ENCODE data around the gene FBLN2. TPM values are rescaled to one million over a fixed set of nuclear protein-coding genes. Genes with fewer than 3 reads are reported as not detected.

FBLN2 gene
- total RNA-seq, 1 experiment from 2014 or later: 1.8 TPM

- peak; percentile 36 for DNase-seq (ENCODE audit: low read depth, low spot score)
- in situ Hi-C loops (cut with HindIII; ENCODE audit: low pct_unique_long_range_greater_than_20kb, low sequenced_read_pairs): no loop called here
Measured at GRCh38 chr3:13525827-13526625, 22.9 kb upstream of the FBLN2 start.

GRCh38 chr3:13526626-13526949 is 22.3 kb upstream of the FBLN2 start:
- in situ Hi-C loops (cut with HindIII; ENCODE audit: low pct_unique_long_range_greater_than_20kb, low sequenced_read_pairs): no loop called here
- no peak for DNase-seq (ENCODE audit: low read depth, low spot score)

- peak; percentile 78 for DNase-seq (ENCODE audit: low read depth, low spot score)
- in situ Hi-C loops (cut with HindIII; ENCODE audit: low pct_unique_long_range_greater_than_20kb, low sequenced_read_pairs): no loop called here
Measured at GRCh38 chr3:13528217-13528867, 20.6 kb upstream of the FBLN2 start.

GRCh38 chr3:13529196-13530112 is 19.5 kb upstream of the FBLN2 start:
- no peak for DNase-seq (ENCODE audit: low read depth, low spot score)
- in situ Hi-C loops (cut with HindIII; ENCODE audit: low pct_unique_long_range_greater_than_20kb, low sequenced_read_pairs): no loop called here

- in situ Hi-C loops (cut with HindIII; ENCODE audit: low pct_unique_long_range_greater_than_20kb, low sequenced_read_pairs): no loop called here
- no peak for DNase-seq (ENCODE audit: low read depth, low spot score)
Measured at GRCh38 chr3:13530241-13531009, 18.5 kb upstream of the FBLN2 start.

GRCh38 chr3:13532085-13532484 is 16.8 kb upstream of the FBLN2 start:
- in situ Hi-C loops (cut with HindIII; ENCODE audit: low pct_unique_long_range_greater_than_20kb, low sequenced_read_pairs): no loop called here
- no peak for DNase-seq (ENCODE audit: low read depth, low spot score)

GRCh38 chr3:13532631-13533030 is 16.3 kb upstream of the FBLN2 start:
- no peak for DNase-seq (ENCODE audit: low read depth, low spot score)
- in situ Hi-C loops (cut with HindIII; ENCODE audit: low pct_unique_long_range_greater_than_20kb, low sequenced_read_pairs): no loop called here

GRCh38 chr3:13533885-13534301 is 15.0 kb upstream of the FBLN2 start:
- in situ Hi-C loops (cut with HindIII; ENCODE audit: low pct_unique_long_range_greater_than_20kb, low sequenced_read_pairs): no loop called here
- no peak for DNase-seq (ENCODE audit: low read depth, low spot score)

GRCh38 chr3:13535526-13535875 is 13.4 kb upstream of the FBLN2 start:
- no peak for DNase-seq (ENCODE audit: low read depth, low spot score)
- in situ Hi-C loops (cut with HindIII; ENCODE audit: low pct_unique_long_range_greater_than_20kb, low sequenced_read_pairs): no loop called here

GRCh38 chr3:13535905-13536304 is 13.0 kb upstream of the FBLN2 start:
- in situ Hi-C loops (cut with HindIII; ENCODE audit: low pct_unique_long_range_greater_than_20kb, low sequenced_read_pairs): no loop called here
- DNase-seq (ENCODE audit: low read depth, low spot score): no peak

- in situ Hi-C loops (cut with HindIII; ENCODE audit: low pct_unique_long_range_greater_than_20kb, low sequenced_read_pairs): no loop called here
Measured at GRCh38 chr3:13536432-13536831, 12.5 kb upstream of the FBLN2 start.

GRCh38 chr3:13536832-13537231 is 12.1 kb upstream of the FBLN2 start:
- in situ Hi-C loops (cut with HindIII; ENCODE audit: low pct_unique_long_range_greater_than_20kb, low sequenced_read_pairs): no loop called here
- DNase-seq (ENCODE audit: low read depth, low spot score): no peak

More at GRCh38 chr3:13536432-13536831, 12.5 kb upstream of the FBLN2 start:
- no peak for DNase-seq (ENCODE audit: low read depth, low spot score)

GRCh38 chr3:13537244-13537908 is 11.5 kb upstream of the FBLN2 start:
- DNase-seq (ENCODE audit: low read depth, low spot score): no peak
- in situ Hi-C loops (cut with HindIII; ENCODE audit: low pct_unique_long_range_greater_than_20kb, low sequenced_read_pairs): no loop called here

GRCh38 chr3:13537909-13538296 is 11.0 kb upstream of the FBLN2 start:
- in situ Hi-C loops (cut with HindIII; ENCODE audit: low pct_unique_long_range_greater_than_20kb, low sequenced_read_pairs): no loop called here

GRCh38 chr3:13538520-13539291 is 10.2 kb upstream of the FBLN2 start:
- in situ Hi-C loops (cut with HindIII; ENCODE audit: low pct_unique_long_range_greater_than_20kb, low sequenced_read_pairs): no loop called here
- DNase-seq (ENCODE audit: low read depth, low spot score): no peak

More at GRCh38 chr3:13537909-13538296, 11.0 kb upstream of the FBLN2 start:
- peak; percentile 11 for DNase-seq (ENCODE audit: low read depth, low spot score)

GRCh38 chr3:13539292-13539638 is 9.7 kb upstream of the FBLN2 start:
- no peak for DNase-seq (ENCODE audit: low read depth, low spot score)
- in situ Hi-C loops (cut with HindIII; ENCODE audit: low pct_unique_long_range_greater_than_20kb, low sequenced_read_pairs): no loop called here

- no peak for DNase-seq (ENCODE audit: low read depth, low spot score)
- in situ Hi-C loops (cut with HindIII; ENCODE audit: low pct_unique_long_range_greater_than_20kb, low sequenced_read_pairs): no loop called here
Measured at GRCh38 chr3:13539671-13540070, 9.3 kb upstream of the FBLN2 start.
